IPS-18a (cell line): ENCODE results near the gene B9D1.

Experiments used
- H3K27ac ChIP-seq: one replicate; pipeline ENCODE4 v1.5.1; 2013; ENCODE audit warnings: low read length
- H3K27me3 ChIP-seq: one replicate; pipeline ENCODE4 v1.6.1; 2013; ENCODE audit warnings: mild to moderate bottlenecking, low read length; ENCODE audit not compliant: control insufficient read depth, insufficient read depth
- H3K36me3 ChIP-seq: one replicate; pipeline ENCODE4 v1.6.1; 2013; ENCODE audit warnings: low read depth, low read length; ENCODE audit not compliant: control insufficient read depth
- H3K4me1 ChIP-seq: one replicate; pipeline ENCODE4 v1.6.1; 2013; ENCODE audit warnings: low read depth, low read length; ENCODE audit not compliant: control insufficient read depth
- H3K4me3 ChIP-seq: one replicate; pipeline ENCODE4 v1.5.1; 2013; ENCODE audit warnings: low read length
- H3K9ac ChIP-seq: one replicate; pipeline ENCODE4 v1.6.1; 2013; ENCODE audit warnings: mild to moderate bottlenecking, low read length, moderate library complexity
- H3K9me3 ChIP-seq: one replicate; pipeline ENCODE4 v1.6.1; 2013; ENCODE audit warnings: low read depth, low read length; ENCODE audit not compliant: control insufficient read depth

Gene B9D1, protein sequence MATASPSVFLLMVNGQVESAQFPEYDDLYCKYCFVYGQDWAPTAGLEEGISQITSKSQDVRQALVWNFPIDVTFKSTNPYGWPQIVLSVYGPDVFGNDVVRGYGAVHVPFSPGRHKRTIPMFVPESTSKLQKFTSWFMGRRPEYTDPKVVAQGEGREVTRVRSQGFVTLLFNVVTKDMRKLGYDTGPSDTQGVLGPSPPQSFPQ

DNA sequence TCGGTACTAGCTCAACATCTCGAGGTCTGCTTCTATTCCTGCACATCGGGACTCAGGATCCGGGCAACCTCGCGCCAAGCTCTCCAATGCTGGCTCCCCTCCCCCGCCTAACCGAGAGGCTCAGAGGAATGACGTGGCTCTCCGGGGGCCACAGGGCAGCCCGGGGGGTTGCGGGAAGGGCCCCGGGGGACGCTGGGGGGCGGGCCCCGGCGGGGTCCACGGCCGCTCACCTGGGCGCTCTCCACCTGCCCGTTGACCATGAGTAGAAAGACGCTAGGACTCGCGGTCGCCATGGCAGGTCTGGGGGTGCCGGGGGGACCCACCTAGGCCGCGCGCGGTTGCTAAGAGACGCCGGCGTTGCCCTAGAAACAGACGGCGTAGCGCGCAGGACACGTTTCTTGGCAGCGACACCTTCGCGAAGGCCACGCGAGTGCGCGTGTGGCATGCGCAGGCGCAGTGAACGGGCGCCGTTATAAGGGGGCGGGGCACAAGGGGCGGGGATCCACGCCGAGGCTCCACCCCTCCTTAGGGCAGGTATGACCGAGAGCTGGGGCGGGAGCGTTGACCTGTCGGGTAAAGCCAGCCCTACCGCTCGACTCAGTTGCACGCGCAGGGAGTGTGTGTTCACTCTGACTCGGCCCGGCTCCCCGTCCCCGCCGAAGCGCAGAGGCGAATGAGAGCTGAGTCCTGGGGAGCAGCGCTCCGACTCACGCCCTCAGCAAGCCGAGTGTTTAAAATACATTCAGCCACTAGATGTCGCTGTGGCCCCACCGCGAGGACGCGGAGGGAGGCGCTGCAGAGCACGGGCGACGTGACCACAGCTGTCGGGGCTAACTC, at the start of gene B9D1:
TSS of gene B9D1 (minus strand) at position 447 of the 837 bp plus-strand sequence. CDS start at position 293, 154 bp downstream.
- Histone ChIP-seq H3K36me3 (peaks cover 4% of the 10 kb centered on the region), H3K27me3 (no peaks in the 10 kb centered on the region), H3K27ac (no peak within 1 kb of the TSS), H3K4me3 (peak within 1 kb of the TSS; percentile 82), H3K9me3 (no peaks in the 10 kb centered on the region), H3K4me1 (peaks cover 4% of the 10 kb centered on the region), H3K9ac (peak within 1 kb of the TSS; percentile 50)

DNA sequence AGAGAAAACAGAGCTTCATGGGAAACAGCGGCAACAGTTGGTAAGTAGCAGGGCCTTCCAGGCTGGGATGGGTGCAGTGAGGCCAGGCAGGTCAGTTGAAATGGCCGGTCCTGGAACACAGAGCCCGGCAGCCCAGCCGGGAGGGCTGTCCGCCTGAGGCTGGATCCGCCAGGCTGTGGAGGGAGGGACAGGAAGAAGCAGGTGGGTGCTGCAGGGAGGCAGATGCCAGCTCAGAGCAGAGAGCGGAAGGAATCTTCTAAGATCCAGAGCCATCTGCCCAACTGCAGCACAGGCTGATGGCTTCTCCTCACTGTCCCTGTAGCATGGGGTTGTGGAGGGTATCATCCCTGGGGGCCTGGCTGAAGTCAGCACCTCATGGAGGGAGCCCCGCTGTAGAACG, 49.1 kb upstream of the B9D1 start:
- no peaks in the 10 kb centered on the region for H3K9me3 ChIP-seq
- no peak overlapping the region for H3K27ac ChIP-seq
- peaks cover 8% of the 10 kb centered on the region for H3K27me3 ChIP-seq
- H3K36me3 ChIP-seq, result no peaks in the 10 kb centered on the region
- no peak overlapping the region for H3K4me3 ChIP-seq
- no peak overlapping the region for H3K9ac ChIP-seq
- H3K4me1 ChIP-seq, result peaks cover 11% of the 10 kb centered on the region

DNA sequence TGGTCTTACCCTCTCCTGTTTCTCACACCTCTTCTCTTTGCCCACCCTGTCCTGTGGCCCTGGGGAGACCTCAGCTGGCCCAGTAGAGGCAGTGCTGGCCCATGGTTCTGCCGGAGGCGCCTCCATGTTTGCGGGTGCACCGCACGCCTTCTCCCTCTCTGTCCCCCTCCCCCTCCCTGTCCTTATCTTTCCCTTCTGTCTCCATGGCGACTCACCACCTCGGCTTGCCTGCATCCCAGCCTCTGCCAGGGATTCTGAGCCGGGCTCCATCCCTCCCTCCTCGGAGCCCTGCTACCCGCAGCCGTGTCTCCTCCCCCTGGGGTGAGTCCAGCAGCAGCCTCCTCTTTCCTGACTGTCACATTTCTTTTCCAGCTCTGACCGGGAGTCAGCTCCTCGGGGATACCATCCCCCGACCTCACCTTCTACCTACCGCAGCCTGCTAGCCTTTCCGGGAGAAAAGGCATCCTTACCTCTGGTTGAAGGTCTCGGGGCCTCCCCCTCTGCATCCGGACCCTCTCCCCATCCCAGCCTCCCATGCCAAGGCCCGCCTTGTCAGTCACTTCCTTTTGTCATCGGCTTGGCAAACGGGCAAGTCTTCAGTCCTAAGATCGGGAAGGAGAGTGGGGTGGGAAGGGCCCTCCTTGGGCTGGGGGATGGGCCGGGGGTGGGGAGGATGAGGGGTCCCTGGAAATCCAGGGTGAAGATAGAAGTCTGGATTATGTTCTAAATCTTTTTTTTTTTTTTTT, 48.5 kb upstream of the B9D1 start, which contains the start of gene RNF112:
TSS of gene RNF112 (plus strand) at position 358 of the 746 bp plus-strand sequence. CDS start at position 535, 177 bp downstream.
- Histone ChIP-seq H3K36me3 (no peaks in the 10 kb centered on the region), H3K4me3 (no peak within 1 kb of the TSS), H3K9ac (peak within 1 kb of the TSS; percentile 7), H3K27me3 (peaks cover 8% of the 10 kb centered on the region), H3K27ac (no peak within 1 kb of the TSS), H3K9me3 (no peaks in the 10 kb centered on the region), H3K4me1 (peaks cover 11% of the 10 kb centered on the region)

DNA sequence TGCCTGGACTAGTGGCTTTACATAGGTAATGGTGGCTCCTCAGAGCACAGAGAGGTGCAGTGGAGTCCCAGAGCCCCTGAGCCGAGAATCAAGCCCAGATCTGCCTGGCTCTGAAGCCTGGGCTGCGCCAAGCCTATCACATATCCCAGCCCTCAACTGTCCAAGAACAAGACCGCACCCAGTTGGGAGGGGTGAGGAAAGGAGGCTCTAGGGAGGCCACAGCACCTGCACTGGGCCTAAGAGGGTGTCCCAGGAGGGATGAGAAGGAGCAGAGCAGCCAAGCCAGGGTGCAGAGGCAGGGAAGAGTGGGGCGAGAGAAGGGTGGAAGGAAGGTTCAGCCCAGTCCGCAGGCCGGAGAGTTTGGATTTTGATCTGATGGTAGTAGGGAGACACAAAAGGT, 47.6 kb upstream of the B9D1 start:
- Histone ChIP-seq H3K4me1 (peaks cover 11% of the 10 kb centered on the region), H3K27me3 (peaks cover 8% of the 10 kb centered on the region), H3K9ac (no peak overlapping the region), H3K4me3 (no peak overlapping the region), H3K27ac (no peak overlapping the region), H3K9me3 (no peaks in the 10 kb centered on the region), H3K36me3 (no peaks in the 10 kb centered on the region)

DNA sequence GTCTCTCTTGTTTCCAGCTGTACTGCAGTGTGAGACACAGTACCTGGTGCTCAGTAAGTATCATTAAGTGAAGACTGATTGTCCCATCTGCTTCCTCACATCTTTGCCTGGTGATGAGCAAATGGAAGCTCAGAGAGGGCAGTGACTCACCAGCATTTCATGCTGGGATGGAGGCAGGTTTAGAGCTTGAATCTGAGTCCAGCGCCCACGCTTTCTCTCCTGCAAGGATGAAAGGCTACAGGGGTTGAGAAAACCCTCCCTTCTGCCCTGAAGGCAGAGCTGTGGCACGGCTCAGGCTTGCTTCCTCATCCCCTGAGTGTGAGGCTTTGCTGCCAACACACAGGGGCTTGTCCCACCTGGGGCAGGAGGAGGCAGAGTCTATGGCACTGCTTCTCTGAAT, 47.0 kb upstream of the B9D1 start:
- no peaks in the 10 kb centered on the region for H3K9me3 ChIP-seq
- no peaks in the 10 kb centered on the region for H3K36me3 ChIP-seq
- peaks cover 11% of the 10 kb centered on the region for H3K4me1 ChIP-seq
- peaks cover 8% of the 10 kb centered on the region for H3K27me3 ChIP-seq
- H3K27ac ChIP-seq, result no peak overlapping the region
- H3K9ac ChIP-seq, result no peak overlapping the region
- no peak overlapping the region for H3K4me3 ChIP-seq

DNA sequence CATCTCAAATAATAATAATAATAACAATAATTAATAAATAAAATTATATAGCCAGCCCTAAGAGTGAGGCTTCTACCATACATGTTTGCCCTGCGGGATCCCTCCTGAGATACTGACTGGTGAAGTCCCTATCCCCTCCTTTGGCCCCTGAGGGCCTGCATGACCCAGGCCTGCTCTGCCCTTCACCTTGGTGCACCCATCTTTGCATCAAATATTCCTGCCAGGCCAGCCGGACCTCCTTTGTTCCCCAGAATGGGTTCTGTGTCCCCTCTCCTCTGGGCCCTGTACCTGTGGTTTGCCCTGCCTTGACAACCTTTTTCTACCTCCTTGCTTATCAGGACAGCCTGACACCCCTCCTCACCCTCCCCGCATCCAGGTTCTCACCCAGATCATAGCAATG, 46.5 kb upstream of the B9D1 start:
- H3K4me1 ChIP-seq, result peaks cover 11% of the 10 kb centered on the region
- no peak overlapping the region for H3K9ac ChIP-seq
- peaks cover 8% of the 10 kb centered on the region for H3K27me3 ChIP-seq
- no peak overlapping the region for H3K4me3 ChIP-seq
- H3K27ac ChIP-seq, result no peak overlapping the region
- H3K36me3 ChIP-seq, result no peaks in the 10 kb centered on the region
- no peaks in the 10 kb centered on the region for H3K9me3 ChIP-seq

DNA sequence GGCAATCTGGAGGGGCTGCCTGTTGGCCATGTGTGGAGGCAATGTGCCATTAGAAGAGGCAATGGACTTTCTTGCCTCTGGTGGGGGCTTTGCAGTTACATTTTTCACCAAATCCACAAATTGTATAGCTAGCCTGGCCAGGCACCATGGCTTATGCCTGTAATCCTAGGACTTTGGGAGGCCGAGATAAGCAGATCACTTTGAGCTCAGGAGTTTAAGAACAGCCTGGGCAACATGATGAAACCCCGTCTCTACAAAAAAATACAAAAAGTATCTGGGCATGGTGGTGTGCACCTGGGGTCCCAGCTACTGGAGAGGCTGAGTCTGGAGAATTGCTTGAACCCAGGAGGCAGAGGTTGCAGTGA, 45.8 kb upstream of the B9D1 start:
- H3K36me3 ChIP-seq, result no peaks in the 10 kb centered on the region
- peaks cover 11% of the 10 kb centered on the region for H3K4me1 ChIP-seq
- H3K27ac ChIP-seq, result no peak overlapping the region
- H3K27me3 ChIP-seq, result peaks cover 8% of the 10 kb centered on the region
- H3K9ac ChIP-seq, result no peak overlapping the region
- no peak overlapping the region for H3K4me3 ChIP-seq
- no peaks in the 10 kb centered on the region for H3K9me3 ChIP-seq

DNA sequence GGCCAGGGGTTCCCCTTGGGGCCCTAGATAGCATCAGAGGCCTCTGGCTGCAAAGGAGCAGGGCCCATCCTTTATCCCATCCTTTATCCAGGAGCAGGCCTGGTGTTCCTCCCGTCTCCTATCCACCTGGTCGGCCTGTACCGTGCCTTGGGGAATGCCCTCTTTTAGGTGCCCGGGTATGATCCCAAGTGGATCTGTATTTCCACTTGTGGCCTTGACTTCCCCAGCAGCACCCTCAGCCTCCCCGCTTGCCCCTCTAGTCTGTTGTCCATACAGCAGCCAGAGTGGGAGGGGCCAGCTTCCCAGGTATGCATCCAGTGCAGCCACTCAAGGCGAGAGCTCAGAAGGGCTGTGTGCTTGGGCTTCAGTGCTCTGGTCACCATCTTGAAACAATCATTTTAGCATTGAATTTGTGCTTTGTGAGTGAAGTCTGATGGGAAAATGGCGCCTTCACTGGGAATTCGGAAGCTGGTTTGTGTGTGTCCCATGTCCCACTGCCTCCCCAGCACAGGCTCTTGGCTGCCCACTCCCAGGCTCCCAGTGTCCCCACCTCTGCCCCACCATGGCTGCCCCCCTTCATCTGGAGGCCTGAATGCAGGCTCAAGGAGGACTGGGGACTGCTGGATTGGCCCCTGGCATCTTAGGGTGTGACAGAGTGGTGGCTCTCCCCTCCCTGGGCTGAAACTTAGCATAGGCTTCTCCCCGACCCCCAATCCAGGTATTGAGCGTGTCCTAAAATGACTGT, 45.2 kb upstream of the B9D1 start:
- Histone ChIP-seq H3K4me3 (no peak overlapping the region), H3K9me3 (no peaks in the 10 kb centered on the region), H3K27me3 (peaks cover 8% of the 10 kb centered on the region), H3K27ac (no peak overlapping the region), H3K36me3 (no peaks in the 10 kb centered on the region), H3K4me1 (peaks cover 11% of the 10 kb centered on the region), H3K9ac (no peak overlapping the region)

DNA sequence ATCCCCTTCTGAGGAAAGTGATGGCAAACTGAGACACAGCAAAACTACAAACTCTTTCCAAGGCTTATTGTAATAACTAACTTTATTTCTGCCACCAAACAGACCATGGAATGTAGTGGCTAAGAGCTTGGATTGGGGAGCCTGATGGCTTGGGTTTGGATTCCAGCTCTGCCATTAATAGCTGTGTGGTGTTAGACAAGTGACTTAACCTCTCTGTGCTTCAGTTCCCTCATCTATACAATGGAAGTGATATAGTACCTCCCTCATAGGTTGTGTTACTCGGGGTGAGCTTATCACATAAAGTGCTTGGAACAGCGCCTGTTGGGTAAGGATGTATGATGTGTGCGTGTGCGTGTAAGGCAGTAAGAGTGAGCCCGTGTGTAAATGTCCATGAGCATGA, 42.6 kb upstream of the B9D1 start:
- no peaks in the 10 kb centered on the region for H3K36me3 ChIP-seq
- H3K4me3 ChIP-seq, result no peak overlapping the region
- no peaks in the 10 kb centered on the region for H3K4me1 ChIP-seq
- H3K27ac ChIP-seq, result no peak overlapping the region
- H3K27me3 ChIP-seq, result no peaks in the 10 kb centered on the region
- no peak overlapping the region for H3K9ac ChIP-seq
- no peaks in the 10 kb centered on the region for H3K9me3 ChIP-seq

DNA sequence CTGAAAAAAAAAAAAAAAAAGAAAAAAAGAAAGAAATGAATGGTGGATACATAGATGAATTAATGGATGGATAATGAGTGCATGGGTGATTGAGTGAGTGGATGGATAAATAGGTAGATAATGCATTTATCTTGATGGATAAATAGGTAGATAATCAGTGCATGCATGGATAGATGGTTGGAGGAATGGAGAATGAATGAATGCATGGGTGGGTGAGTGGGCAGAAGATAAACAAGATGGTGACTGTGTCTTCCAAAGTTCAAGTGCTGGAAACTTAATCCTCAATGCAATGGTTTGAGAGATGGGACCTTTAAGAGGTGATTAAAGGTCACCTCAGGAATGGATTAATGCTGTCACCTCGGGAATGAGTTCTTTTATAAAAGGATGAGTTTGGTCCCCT, 41.7 kb upstream of the B9D1 start:
- Histone ChIP-seq H3K9me3 (no peaks in the 10 kb centered on the region), H3K27me3 (no peaks in the 10 kb centered on the region), H3K4me3 (no peak overlapping the region), H3K4me1 (no peaks in the 10 kb centered on the region), H3K27ac (no peak overlapping the region), H3K36me3 (no peaks in the 10 kb centered on the region), H3K9ac (no peak overlapping the region)

DNA sequence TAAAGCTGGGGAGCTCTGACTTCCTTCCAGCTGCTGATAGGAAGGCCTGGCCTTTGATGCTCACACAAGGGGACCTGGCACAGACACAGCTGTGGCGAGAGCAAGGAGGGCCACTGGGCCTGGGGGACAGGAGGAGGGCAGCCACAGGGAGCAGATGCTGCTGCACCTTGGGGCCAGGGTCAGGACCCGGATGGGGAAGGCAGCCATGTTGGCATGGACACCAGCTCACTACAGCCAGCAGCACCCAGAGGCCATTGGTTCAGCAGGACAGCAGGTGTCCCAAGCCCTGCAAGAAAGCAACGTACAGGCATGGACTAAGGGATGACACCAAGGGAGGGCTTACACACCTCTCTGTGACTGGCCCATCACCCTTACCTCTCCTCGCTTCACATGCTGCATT, 40.5 kb upstream of the B9D1 start:
- H3K27me3 ChIP-seq, result no peaks in the 10 kb centered on the region
- no peak overlapping the region for H3K4me3 ChIP-seq
- H3K9me3 ChIP-seq, result no peaks in the 10 kb centered on the region
- no peaks in the 10 kb centered on the region for H3K36me3 ChIP-seq
- peaks cover 4% of the 10 kb centered on the region for H3K4me1 ChIP-seq
- H3K9ac ChIP-seq, result no peak overlapping the region
- no peak overlapping the region for H3K27ac ChIP-seq
